ENCODE data around the gene ANKRD40. TPM values are rescaled to one million over a fixed set of nuclear protein-coding genes. Genes with fewer than 3 reads are reported as not detected.
"Not testable (repeated sequence)": the region's sequence is repeated elsewhere in the genome, so short reads cannot be mapped to it uniquely, and the experiment has no call there.

Gene ANKRD40
- total RNA-seq, 2 donors from 2014 or later: 20.1 to 25.1 TPM

- no peaks in the 10 kb centered on the region for H3K36me3 ChIP-seq
- no peak for TF ChIP-seq CTCF (IDR thresholded peaks at IDR 0.05)
- H3K27ac ChIP-seq: no peak overlapping the region
- DNase-seq: no peak
- no peak overlapping the region for H3K9ac ChIP-seq (ENCODE audit: low read depth in 2 of 2, low read length in 2 of 2)
- H3K4me3 ChIP-seq: no peak overlapping the region
- H3K9me3 ChIP-seq: no peaks in the 10 kb centered on the region
- intact Hi-C loops (cut with DNase I): loop anchor here (5.0 kb wide), 1 partner anchor 51 kb away; the partner anchor contains the start of gene ABCC3
- H3K4me1 ChIP-seq: peaks cover 30% of the 10 kb centered on the region
- H3K27me3 ChIP-seq: no peaks in the 10 kb centered on the region
Measured at GRCh38 chr17:50682938-50683337, 24.8 kb downstream of the ANKRD40 start.

GRCh38 chr17:50682441-50682840 is 25.3 kb downstream of the ANKRD40 start:
- Histone ChIP-seq H3K4me1 (peaks cover 29% of the 10 kb centered on the region), H3K27ac (no peak overlapping the region)
- TF ChIP-seq CTCF (IDR thresholded peaks at IDR 0.05): no peak

GRCh38 chr17:50681263-50682200 is 26.2 kb downstream of the ANKRD40 start:
- intact Hi-C loops (cut with DNase I): loop anchor here (5.0 kb wide), 1 partner anchor 49 kb away; the partner anchor contains the start of gene ABCC3
- peaks cover 20% of the 10 kb centered on the region for H3K4me1 ChIP-seq
- TF ChIP-seq CTCF (IDR thresholded peaks at IDR 0.05): no peak
- H3K9me3 ChIP-seq: no peaks in the 10 kb centered on the region
- H3K27ac ChIP-seq: peak overlapping the region; percentile 33
- H3K36me3 ChIP-seq: no peaks in the 10 kb centered on the region
- DNase-seq: peak; percentile 66
- H3K9ac ChIP-seq (ENCODE audit: low read depth in 2 of 2, low read length in 2 of 2): peak overlapping the region in 1 of 2 donors; percentile 29
- H3K27me3 ChIP-seq: no peaks in the 10 kb centered on the region
- H3K4me3 ChIP-seq: no peak overlapping the region

More at GRCh38 chr17:50682441-50682840, 25.3 kb downstream of the ANKRD40 start:
- Histone ChIP-seq H3K36me3 (no peaks in the 10 kb centered on the region), H3K9ac (ENCODE audit: low read depth in 2 of 2, low read length in 2 of 2) (no peak overlapping the region), H3K4me3 (no peak overlapping the region), H3K9me3 (no peaks in the 10 kb centered on the region), H3K27me3 (no peaks in the 10 kb centered on the region)
- intact Hi-C loops (cut with DNase I): loop anchor here (5.0 kb wide), 1 partner anchor 50 kb away; the partner anchor contains the start of gene ABCC3
- DNase-seq: no peak

GRCh38 chr17:50680543-50681262 is 27.0 kb downstream of the ANKRD40 start:
- Histone ChIP-seq H3K27ac (peak overlapping the region; percentile 33), H3K4me1 (peaks cover 20% of the 10 kb centered on the region)
- not testable (repeated sequence) for H3K9me3 ChIP-seq; DNase-seq; H3K36me3 ChIP-seq; H3K9ac ChIP-seq (ENCODE audit: low read depth in 2 of 2, low read length in 2 of 2); H3K4me3 ChIP-seq; H3K27me3 ChIP-seq
- intact Hi-C loops (cut with DNase I): loop anchor here (5.0 kb wide), 1 partner anchor 48 kb away; the partner anchor contains the start of gene ABCC3

- Histone ChIP-seq H3K36me3 (no peaks in the 10 kb centered on the region), H3K27ac (no peak overlapping the region), H3K9ac (ENCODE audit: low read depth in 2 of 2, low read length in 2 of 2) (no peak overlapping the region), H3K4me1 (peaks cover 19% of the 10 kb centered on the region), H3K9me3 (no peaks in the 10 kb centered on the region), H3K27me3 (no peaks in the 10 kb centered on the region), H3K4me3 (no peak overlapping the region)
- intact Hi-C loops (cut with DNase I): loop anchor here (5.0 kb wide), 1 partner anchor 48 kb away; the partner anchor contains the start of gene ABCC3
- TF ChIP-seq CTCF (IDR thresholded peaks at IDR 0.05): no peak
- no peak for DNase-seq
Measured at GRCh38 chr17:50680126-50680525, 27.6 kb downstream of the ANKRD40 start.
